Keratinocyte (primary cell): Measurements from ENCODE around the gene ELAPOR1.

Experiments
- EZH2 ChIP-seq: IDR thresholded peaks from one replicate; pipeline ENCODE4 v1.6.1; 2012; ENCODE audit warnings: inconsistent platforms, mild to moderate bottlenecking, low read length, moderate library complexity
- TF ChIP-seq, protein P1 (sequence below), 3 experiments: IDR thresholded peaks in 1 of 3; conservative IDR thresholded peaks in 1 of 3; optimal IDR thresholded peaks in 1 of 3; 2 replicates in 2 of 3; 3 replicates in 1 of 3; pipeline versions ENCODE3 to v1.5.1; 2011; ENCODE audit warnings: low read length in 3 of 3, mild to moderate bottlenecking in 3 of 3, moderate library complexity in 2 of 3, control low read depth in 1 of 3, inconsistent platforms in 1 of 3; ENCODE audit not compliant: insufficient read depth in 2 of 3; ENCODE audit errors: extremely low read depth in 1 of 3

DNA sequence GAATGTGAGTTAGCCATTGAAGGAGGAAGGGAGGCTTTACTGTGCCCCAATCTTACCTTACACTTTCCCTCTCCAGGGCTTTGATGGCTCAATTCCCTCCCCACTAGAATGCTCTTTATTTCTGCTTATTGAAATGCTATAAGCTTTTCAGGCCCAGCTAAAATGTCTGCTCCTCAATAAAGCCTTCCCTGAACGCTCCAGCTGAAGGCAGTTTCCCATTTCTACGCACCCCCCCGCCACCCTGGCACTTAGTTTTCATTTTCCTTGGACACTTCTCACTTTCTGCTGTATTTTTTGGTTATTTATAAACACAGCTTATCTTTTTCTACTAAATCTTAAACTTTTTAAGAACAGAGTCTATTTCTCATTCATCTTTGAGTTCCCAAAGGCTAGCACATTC is 30.4 kb upstream of the ELAPOR1 start:
- TF ChIP-seq, protein P1, sequence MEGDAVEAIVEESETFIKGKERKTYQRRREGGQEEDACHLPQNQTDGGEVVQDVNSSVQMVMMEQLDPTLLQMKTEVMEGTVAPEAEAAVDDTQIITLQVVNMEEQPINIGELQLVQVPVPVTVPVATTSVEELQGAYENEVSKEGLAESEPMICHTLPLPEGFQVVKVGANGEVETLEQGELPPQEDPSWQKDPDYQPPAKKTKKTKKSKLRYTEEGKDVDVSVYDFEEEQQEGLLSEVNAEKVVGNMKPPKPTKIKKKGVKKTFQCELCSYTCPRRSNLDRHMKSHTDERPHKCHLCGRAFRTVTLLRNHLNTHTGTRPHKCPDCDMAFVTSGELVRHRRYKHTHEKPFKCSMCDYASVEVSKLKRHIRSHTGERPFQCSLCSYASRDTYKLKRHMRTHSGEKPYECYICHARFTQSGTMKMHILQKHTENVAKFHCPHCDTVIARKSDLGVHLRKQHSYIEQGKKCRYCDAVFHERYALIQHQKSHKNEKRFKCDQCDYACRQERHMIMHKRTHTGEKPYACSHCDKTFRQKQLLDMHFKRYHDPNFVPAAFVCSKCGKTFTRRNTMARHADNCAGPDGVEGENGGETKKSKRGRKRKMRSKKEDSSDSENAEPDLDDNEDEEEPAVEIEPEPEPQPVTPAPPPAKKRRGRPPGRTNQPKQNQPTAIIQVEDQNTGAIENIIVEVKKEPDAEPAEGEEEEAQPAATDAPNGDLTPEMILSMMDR (optimal IDR thresholded peaks at IDR 0.05 in 1 of 3, IDR thresholded peaks at IDR 0.05 in 1 of 3, conservative IDR thresholded peaks at IDR 0.05 in 1 of 3; ENCODE audit: extremely low read depth in 1 of 3, insufficient read depth in 2 of 3, low read length in 3 of 3), result no peak
- no peak for TF ChIP-seq EZH2
